Tibial nerve (tissue), 4 donors: ENCODE results near the gene USP6NL. TPM values are rescaled to one million over a fixed set of nuclear protein-coding genes. Genes with fewer than 3 reads are reported as not detected.

Source experiments
- DNase-seq, 2 donors: peaks; one replicate each; pipeline ENCODE4 v3.0.0-alpha.2; 2019; ENCODE audit warnings: low spot score in 2 of 2
- H3K27ac ChIP-seq, 4 donors: fragments of 200-600 bp; sonication (generic) in 3 of 4; one replicate each; pipeline ENCODE4 v1.5.1; 2017 to 2019; ENCODE audit warnings: mild to moderate bottlenecking in 1 of 4
- H3K27me3 ChIP-seq, 2 donors: fragments of 200-600 bp; sonication (generic) in 1 of 2; one replicate each; pipeline versions ENCODE4 v1.5.1 to v1.6.0; 2017 to 2019
- H3K36me3 ChIP-seq, 3 donors: fragments of 200-600 bp; sonication (generic); one replicate each; pipeline ENCODE4 v1.5.1; 2018 to 2019
- H3K4me1 ChIP-seq, 4 donors: fragments of 200-600 bp; sonication (generic) in 3 of 4; one replicate each; pipeline ENCODE4 v1.5.1; 2017 to 2019
- H3K4me3 ChIP-seq, 4 donors: fragments of 200-600 bp; sonication (generic) in 3 of 4; one replicate each; pipeline ENCODE4 v1.5.1; 2017 to 2019; ENCODE audit warnings: mild to moderate bottlenecking in 1 of 4, moderate library complexity in 1 of 4
- H3K9me3 ChIP-seq, 4 donors: fragments of 200-600 bp; sonication (generic) in 3 of 4; one replicate each; pipeline ENCODE4 v1.5.1; 2017 to 2019
- CTCF ChIP-seq, 5 experiments: fragments of 200-600 bp in 3 of 5; fragments of 450-650 bp in 2 of 5; sonication (generic) in 3 of 5; IDR thresholded peaks; one replicate each; pipeline ENCODE4 v1.5.1; 2016 to 2019; ENCODE audit warnings: antibody characterized with exemption in 5 of 5, mild to moderate bottlenecking in 3 of 5, moderate library complexity in 2 of 5
- EP300 ChIP-seq, 2 donors: sonication (generic); formaldehyde crosslinking; IDR thresholded peaks; one replicate each; pipeline ENCODE4 v1.6.1; 2017; ENCODE audit warnings: antibody characterized with exemption in 2 of 2, mild to moderate bottlenecking in 1 of 2
- POLR2A ChIP-seq, 2 donors: fragments of 450-650 bp; IDR thresholded peaks; one replicate each; pipeline ENCODE4 v1.6.1; 2017; ENCODE audit warnings: antibody characterized with exemption in 2 of 2, mild to moderate bottlenecking in 2 of 2, moderate library complexity in 2 of 2
- WGBS, 2 donors: methylation state at CpG; one replicate each; pipeline ENCODE4 v1.1.5; 2018; 5-methylcytosine and 5-hydroxymethylcytosine counted together
- total RNA-seq, 4 donors: library from RNA; depleted of rRNA; stranded (reverse); fragments of >200 nt; gene quantifications; one replicate each; pipeline ENCODE4 v1.1.0, GENCODE V29; 2016

The USP6NL gene
- total RNA-seq, 4 donors from 2014 or later: 21.8 to 33.9 (median 25.0) TPM

DNA sequence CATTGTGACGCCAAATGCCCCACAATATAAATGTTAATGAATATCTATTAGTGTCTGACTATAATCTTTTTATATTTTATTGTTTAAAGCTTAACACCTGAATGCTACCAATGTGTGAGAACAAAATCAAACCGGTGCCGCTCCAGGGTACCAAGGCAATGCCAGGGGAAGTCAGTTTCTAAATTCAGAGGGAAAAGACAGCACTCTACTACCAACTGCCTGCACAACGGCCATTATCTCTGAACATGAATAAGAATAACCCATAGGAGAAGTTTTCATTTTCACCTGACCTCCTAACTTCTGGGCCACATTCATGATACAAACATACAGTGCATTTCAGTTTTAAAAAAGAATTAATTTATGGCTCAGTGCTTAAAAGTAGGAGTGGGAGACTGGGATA is 21.7 kb downstream of the USP6NL start:
- Histone ChIP-seq H3K27ac (no peak overlapping the region), H3K4me3 (no peak overlapping the region), H3K27me3 (no peaks in the 10 kb centered on the region), H3K9me3 (peaks cover 0 to 4% (median 0%) of the 10 kb centered on the region in 4 donors), H3K4me1 (peaks cover 0 to 4% (median under 1%) of the 10 kb centered on the region in 4 donors), H3K36me3 (peaks cover 0 to 4% (median 0%) of the 10 kb centered on the region in 3 donors)
- DNase-seq: no peak
- TF ChIP-seq POLR2A (IDR thresholded peaks at IDR 0.05): no peak
- TF ChIP-seq CTCF (IDR thresholded peaks at IDR 0.05): no peak
- no peak for TF ChIP-seq EP300 (IDR thresholded peaks at IDR 0.05)
- WGBS, 2 donors: 89 to 92% methylated on average over 4 of the region's 4 CpGs

DNA sequence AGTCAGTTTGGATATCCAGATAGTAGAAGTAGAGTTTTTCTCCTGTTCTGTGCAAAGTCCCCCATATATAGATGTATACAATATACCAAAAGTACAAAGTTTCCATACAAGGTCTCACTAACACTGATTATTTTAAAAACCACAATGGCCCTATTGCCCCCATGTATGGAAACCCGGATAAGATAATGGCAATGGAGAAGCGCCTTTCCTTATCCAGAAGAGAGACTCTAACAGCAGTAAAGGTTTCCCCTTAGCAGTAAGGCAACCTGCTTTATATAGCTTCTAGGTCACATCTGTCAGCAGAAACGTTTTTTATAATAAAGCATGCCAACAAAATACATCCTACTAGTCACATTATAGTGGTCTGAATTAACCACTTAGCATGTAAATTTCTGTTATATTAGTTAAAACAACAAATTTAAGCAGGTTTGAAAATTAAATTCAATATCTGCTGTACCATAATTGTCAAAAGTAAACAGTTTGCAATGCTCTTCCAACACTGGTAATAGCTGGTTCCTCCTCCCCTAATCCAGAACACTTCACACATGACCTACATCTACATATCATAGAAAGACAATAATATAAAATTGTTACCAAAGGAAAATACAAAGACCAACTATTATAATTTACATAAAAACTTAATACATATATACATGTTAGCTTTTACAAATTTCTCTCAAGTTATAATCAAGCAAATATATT is 22.4 kb downstream of the USP6NL start:
- no peak for DNase-seq
- peaks cover 0 to 3% (median 0%) of the 10 kb centered on the region in 4 donors for H3K4me1 ChIP-seq
- no peak overlapping the region for H3K27ac ChIP-seq
- H3K4me3 ChIP-seq: no peak overlapping the region
- H3K9me3 ChIP-seq: peaks cover 0 to 4% (median 0%) of the 10 kb centered on the region in 4 donors
- no peaks in the 10 kb centered on the region for H3K27me3 ChIP-seq
- WGBS, 2 donors: 74 to 78% methylated on average over 3 of the region's 3 CpGs
- TF ChIP-seq CTCF (IDR thresholded peaks at IDR 0.05) (no peak), POLR2A (IDR thresholded peaks at IDR 0.05) (no peak), EP300 (IDR thresholded peaks at IDR 0.05) (no peak)
- H3K36me3 ChIP-seq: peaks cover 0 to 4% (median 0%) of the 10 kb centered on the region in 3 donors

GRCh38 chr10:11587722-11588259 is 23.7 kb downstream of the USP6NL start:
- WGBS, 2 donors: 85 to 89% methylated on average over 4 of the region's 4 CpGs
- H3K4me1 ChIP-seq: no peaks in the 10 kb centered on the region
- TF ChIP-seq CTCF (IDR thresholded peaks at IDR 0.05): no peak
- no peak for TF ChIP-seq EP300 (IDR thresholded peaks at IDR 0.05)
- TF ChIP-seq POLR2A (IDR thresholded peaks at IDR 0.05): no peak
- H3K4me3 ChIP-seq: no peak overlapping the region
- H3K9me3 ChIP-seq: peaks cover 0 to 4% (median 0%) of the 10 kb centered on the region in 4 donors
- no peak overlapping the region for H3K27ac ChIP-seq
- H3K36me3 ChIP-seq: peaks cover 0 to 4% (median 0%) of the 10 kb centered on the region in 3 donors
- no peaks in the 10 kb centered on the region for H3K27me3 ChIP-seq
- no peak for DNase-seq

- Histone ChIP-seq H3K4me1 (no peaks in the 10 kb centered on the region), H3K27ac (no peak overlapping the region), H3K4me3 (no peak overlapping the region), H3K36me3 (peaks cover 0 to 4% (median 0%) of the 10 kb centered on the region in 3 donors), H3K9me3 (peaks cover 0 to 4% (median 0%) of the 10 kb centered on the region in 4 donors), H3K27me3 (no peaks in the 10 kb centered on the region)
- DNase-seq: no peak
- TF ChIP-seq POLR2A (IDR thresholded peaks at IDR 0.05) (no peak), CTCF (IDR thresholded peaks at IDR 0.05) (no peak), EP300 (IDR thresholded peaks at IDR 0.05) (no peak)
Measured at GRCh38 chr10:11586170-11586569, 25.3 kb downstream of the USP6NL start.

GRCh38 chr10:11581213-11581612 is 30.2 kb downstream of the USP6NL start:
- 20 to 25% methylated on average over 2 of the region's 2 CpGs for WGBS, 2 donors
- H3K4me1 ChIP-seq: no peaks in the 10 kb centered on the region

More at GRCh38 chr10:11581213-11581612, 30.2 kb downstream of the USP6NL start:
- no peak overlapping the region for H3K4me3 ChIP-seq
- peaks cover 0 to 4% (median 0%) of the 10 kb centered on the region in 4 donors for H3K9me3 ChIP-seq
- H3K27ac ChIP-seq: no peak overlapping the region
- peaks cover 0 to 4% (median 0%) of the 10 kb centered on the region in 3 donors for H3K36me3 ChIP-seq
- no peaks in the 10 kb centered on the region for H3K27me3 ChIP-seq
- TF ChIP-seq CTCF (IDR thresholded peaks at IDR 0.05) (no peak), EP300 (IDR thresholded peaks at IDR 0.05) (no peak)
- no peak for DNase-seq
